Neutrophil (primary cell): ENCODE results near the gene SKIC3.

Experiments
- H3K27ac ChIP-seq: fragments of 200-600 bp; sonication (generic); 2 replicates; pipeline ENCODE4 v1.5.1; 2016; ENCODE audit warnings: mild to moderate bottlenecking, moderate library complexity
- H3K27me3 ChIP-seq: fragments of 200-600 bp; sonication (generic); 2 replicates; pipeline ENCODE4 v1.6.0; 2016; ENCODE audit warnings: mild to moderate bottlenecking
- H3K36me3 ChIP-seq: fragments of 200-600 bp; sonication (generic); 2 replicates; pipeline ENCODE4 v1.5.1; 2017
- H3K4me1 ChIP-seq, 2 experiments: fragments of 200-600 bp in 1 of 2; sonication (generic) in 1 of 2; 1 replicate in 1 of 2; 2 replicates in 1 of 2; pipeline versions ENCODE4 v1.5.1 to v1.6.1; 2013 to 2016; ENCODE audit warnings: low read depth in 1 of 2, low read length in 1 of 2, mild to moderate bottlenecking in 1 of 2, moderate library complexity in 1 of 2; ENCODE audit not compliant: control insufficient read depth in 1 of 2, insufficient read depth in 1 of 2
- H3K4me3 ChIP-seq, 2 experiments: fragments of 200-600 bp in 1 of 2; sonication (generic) in 1 of 2; 1 replicate in 1 of 2; 2 replicates in 1 of 2; pipeline ENCODE4 v1.5.1; 2013 to 2016; ENCODE audit warnings: low read depth in 1 of 2, low read length in 1 of 2, mild to moderate bottlenecking in 1 of 2, moderate library complexity in 1 of 2
- H3K9me3 ChIP-seq: fragments of 200-600 bp; sonication (generic); 2 replicates; pipeline ENCODE4 v1.5.1; 2016
- CTCF ChIP-seq: fragments of 200-600 bp; sonication (generic); IDR thresholded peaks from 2 replicates; pipeline ENCODE4 v1.5.1; 2016; ENCODE audit warnings: antibody characterized with exemption

Gene SKIC3

GRCh38 chr5:95532415-95532814 is 22.4 kb downstream of the SKIC3 start:
- H3K4me1 ChIP-seq: no peaks in the 10 kb centered on the region
- H3K27ac ChIP-seq: no peak overlapping the region
- peaks cover 47% of the 10 kb centered on the region for H3K36me3 ChIP-seq
- no peaks in the 10 kb centered on the region for H3K27me3 ChIP-seq
- TF ChIP-seq CTCF: no peak
- no peaks in the 10 kb centered on the region for H3K9me3 ChIP-seq
- H3K4me3 ChIP-seq: no peak overlapping the region

DNA sequence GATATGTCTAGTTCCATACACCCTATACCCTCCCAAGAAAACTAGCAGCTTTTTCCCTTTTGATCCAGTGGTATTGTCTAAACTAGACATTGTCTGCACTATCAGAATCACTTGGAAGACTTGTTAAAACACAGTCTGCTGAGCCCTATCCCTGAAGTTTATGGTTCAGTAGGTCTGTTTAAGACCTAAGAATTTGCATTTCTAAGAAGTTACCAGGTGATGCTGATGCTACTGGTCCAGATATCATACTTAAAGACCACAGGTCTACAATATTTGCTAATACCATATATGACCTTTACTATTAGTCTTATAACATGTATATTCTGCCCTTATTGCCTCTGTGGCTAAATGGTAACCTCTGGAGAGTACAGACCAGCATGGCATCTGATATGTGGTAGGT is 23.3 kb downstream of the SKIC3 start:
- Histone ChIP-seq H3K4me3 (no peak overlapping the region), H3K9me3 (no peaks in the 10 kb centered on the region), H3K27ac (no peak overlapping the region), H3K4me1 (no peaks in the 10 kb centered on the region), H3K36me3 (peaks cover 43% of the 10 kb centered on the region), H3K27me3 (no peaks in the 10 kb centered on the region)
- no peak for TF ChIP-seq CTCF

GRCh38 chr5:95530416-95530815 is 24.4 kb downstream of the SKIC3 start:
- no peak for TF ChIP-seq CTCF
- H3K9me3 ChIP-seq: no peaks in the 10 kb centered on the region
- no peaks in the 10 kb centered on the region for H3K27me3 ChIP-seq
- no peaks in the 10 kb centered on the region for H3K4me1 ChIP-seq
- no peak overlapping the region for H3K4me3 ChIP-seq
- peaks cover 36% of the 10 kb centered on the region for H3K36me3 ChIP-seq
- no peak overlapping the region for H3K27ac ChIP-seq

DNA sequence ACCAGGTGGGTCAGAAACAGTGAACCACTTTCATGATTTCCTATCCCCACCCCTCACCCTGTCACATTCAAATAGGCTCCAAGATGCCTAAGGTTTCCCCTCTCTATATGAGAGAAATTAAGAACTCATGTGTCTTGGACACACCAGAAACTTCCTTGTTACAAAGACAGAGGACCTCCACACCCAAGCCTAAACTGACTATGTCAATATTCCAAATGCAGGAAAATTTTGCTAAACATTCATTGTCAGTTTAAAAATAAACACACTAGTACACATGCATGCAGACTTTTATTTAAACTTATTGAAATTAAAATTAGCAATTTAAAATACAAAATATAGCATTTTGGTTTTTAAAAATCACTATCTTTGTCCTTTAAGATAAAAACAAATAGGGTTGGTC is 26.2 kb downstream of the SKIC3 start:
- H3K4me1 ChIP-seq: no peaks in the 10 kb centered on the region
- no peak overlapping the region for H3K4me3 ChIP-seq
- H3K9me3 ChIP-seq: no peaks in the 10 kb centered on the region
- no peak for TF ChIP-seq CTCF
- H3K36me3 ChIP-seq: peaks cover 36% of the 10 kb centered on the region
- H3K27ac ChIP-seq: no peak overlapping the region
- H3K27me3 ChIP-seq: no peaks in the 10 kb centered on the region

- Histone ChIP-seq H3K36me3 (peaks cover 42% of the 10 kb centered on the region), H3K4me1 (no peaks in the 10 kb centered on the region), H3K4me3 (no peak overlapping the region), H3K9me3 (no peaks in the 10 kb centered on the region), H3K27ac (no peak overlapping the region), H3K27me3 (no peaks in the 10 kb centered on the region)
- TF ChIP-seq CTCF: no peak
These were observed 27.9 kb downstream of the SKIC3 start for GRCh38 chr5:95526871-95527270.

DNA sequence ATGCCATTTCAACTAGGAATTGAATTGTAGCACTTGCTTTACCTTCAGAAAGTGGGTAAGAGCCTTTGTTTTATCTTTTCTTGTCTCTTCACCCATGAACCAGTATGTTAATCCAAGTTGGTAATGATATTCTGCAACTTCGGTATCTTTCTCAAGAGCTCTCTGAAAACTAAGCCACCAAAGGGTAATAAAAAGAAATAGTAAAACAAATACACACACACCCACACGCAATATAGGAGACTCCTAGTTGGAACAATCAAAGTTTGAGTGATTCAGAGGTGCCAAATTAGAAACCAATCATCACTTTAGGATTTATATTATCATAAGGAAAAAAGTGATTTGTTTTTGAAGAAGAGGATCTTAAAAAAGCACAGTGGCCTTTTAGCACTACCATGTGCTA is 30.4 kb downstream of the SKIC3 start:
- H3K4me3 ChIP-seq: no peak overlapping the region
- H3K4me1 ChIP-seq: no peaks in the 10 kb centered on the region
- H3K36me3 ChIP-seq: peaks cover 55% of the 10 kb centered on the region
- no peak for TF ChIP-seq CTCF
- no peaks in the 10 kb centered on the region for H3K9me3 ChIP-seq
- H3K27ac ChIP-seq: no peak overlapping the region
- H3K27me3 ChIP-seq: no peaks in the 10 kb centered on the region
